GM21529 (cell line): Measurements from ENCODE around the gene DNAJC30.

Experiments used
- ATAC-seq: cut with Tn5 transposase; IDR thresholded peaks from one replicate; pipeline ENCODE4 v1.9.1; 2021; ENCODE audit not compliant: unreplicated experiment

Gene DNAJC30

GRCh38 chr7:73650524-73650923 lies 32.7 kb downstream of the DNAJC30 start:
- ATAC-seq = no peak

- no peak for ATAC-seq
These were observed 33.7 kb downstream of the DNAJC30 start for GRCh38 chr7:73649576-73649975.

GRCh38 chr7:73648593-73649332 lies 34.5 kb downstream of the DNAJC30 start:
- no peak for ATAC-seq

- no peak for ATAC-seq
These were observed 35.3 kb downstream of the DNAJC30 start for GRCh38 chr7:73647725-73648592.

GRCh38 chr7:73646785-73647724 lies 36.2 kb downstream of the DNAJC30 start:
- ATAC-seq = no peak

- no peak for ATAC-seq
These were observed 37.5 kb downstream of the DNAJC30 start for GRCh38 chr7:73645643-73646174.

GRCh38 chr7:73644688-73645286 lies 38.5 kb downstream of the DNAJC30 start:
- no peak for ATAC-seq

GRCh38 chr7:73642834-73643233 lies 40.4 kb downstream of the DNAJC30 start:
- ATAC-seq = no peak

- ATAC-seq = no peak
These were observed 44.3 kb downstream of the DNAJC30 start for GRCh38 chr7:73638911-73639310.

GRCh38 chr7:73635428-73636200 lies 47.6 kb downstream of the DNAJC30 start:
- no peak for ATAC-seq

GRCh38 chr7:73633844-73634243 lies 49.4 kb downstream of the DNAJC30 start:
- no peak for ATAC-seq

GRCh38 chr7:73633323-73633722 lies 49.9 kb downstream of the DNAJC30 start:
- no peak for ATAC-seq

- ATAC-seq = no peak
These were observed 51.7 kb downstream of the DNAJC30 start for GRCh38 chr7:73631558-73631957.
